ENCODE data around the gene OR56A3. TPM values are rescaled to one million over a fixed set of nuclear protein-coding genes. Genes with fewer than 3 reads are reported as not detected.

Gene OR56A3
- total and polyA plus RNA-seq, 2 experiments from 2014 or later: not detected

DNA sequence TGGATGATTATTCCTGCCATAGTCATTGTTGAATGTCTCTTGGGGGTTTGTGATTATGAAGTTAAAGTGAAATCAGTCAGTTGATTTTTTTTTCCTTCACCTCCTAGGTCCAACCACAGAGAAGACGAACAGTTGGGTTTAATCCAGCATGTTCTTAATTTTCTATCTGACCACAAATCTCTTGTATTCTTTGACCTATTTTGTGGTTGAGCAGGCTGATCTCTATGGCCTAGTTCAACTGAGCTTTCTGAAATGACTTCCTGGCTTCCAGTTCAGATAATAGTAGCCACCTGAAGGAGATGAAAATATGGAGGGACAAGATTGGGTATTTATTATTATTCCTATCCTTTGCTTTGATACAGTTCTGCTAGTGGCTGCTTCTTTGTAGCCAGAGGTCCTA, 31.5 kb downstream of the OR56A3 start:
- H3K4me3 ChIP-seq: no peak overlapping the region
- H4K20me1 ChIP-seq (replicated peaks; ENCODE audit: insufficient read depth): no peaks in the 10 kb centered on the region
- ATAC-seq (no peak), DNase-seq (ENCODE audit: low spot score) (no peak)
- H3K27ac Mint-ChIP-seq: no peak overlapping the region
- H3K79me2 ChIP-seq (replicated peaks; ENCODE audit: insufficient read depth): no peaks in the 10 kb centered on the region
- H3F3A ChIP-seq (replicated peaks; ENCODE audit: low read depth): no peaks in the 10 kb centered on the region
- no peaks in the 10 kb centered on the region for H3K4me1 ChIP-seq (ENCODE audit: insufficient read depth)
- no peak overlapping the region for H3K27ac ChIP-seq (ENCODE audit: low read depth)
- H3K27me3 Mint-ChIP-seq (ENCODE audit: insufficient read depth, low read depth, poor library complexity): no peaks in the 10 kb centered on the region
- no peaks in the 10 kb centered on the region for H3K27me3 ChIP-seq (ENCODE audit: insufficient read depth)
- peaks cover 6% of the 10 kb centered on the region; the same call in 1 of the 3 replicates for H3K9me3 Mint-ChIP-seq
- H3K4me2 ChIP-seq: no peak overlapping the region
- no peak overlapping the region for H2AFZ ChIP-seq
- no peak for TF ChIP-seq JUNB (IDR thresholded peaks at IDR 0.05; ENCODE audit: unreplicated experiment)
- no peaks in the 10 kb centered on the region for H3K36me3 Mint-ChIP-seq (ENCODE audit: low read depth)
- H3K4me3 Mint-ChIP-seq: no peak overlapping the region
- H3K36me3 ChIP-seq (ENCODE audit: insufficient read depth): no peaks in the 10 kb centered on the region
- no peaks in the 10 kb centered on the region for H3K4me1 Mint-ChIP-seq
- H3K9me2 ChIP-seq (ENCODE audit: insufficient read depth): no peaks in the 10 kb centered on the region

- Histone ChIP-seq H3K4me3 (no peak overlapping the region), H3F3A (replicated peaks; ENCODE audit: low read depth) (no peaks in the 10 kb centered on the region), H3K27ac (ENCODE audit: low read depth) (no peak overlapping the region), H3K4me1 (ENCODE audit: insufficient read depth) (no peaks in the 10 kb centered on the region), H3K27me3 (ENCODE audit: insufficient read depth) (no peaks in the 10 kb centered on the region), H3K79me2 (replicated peaks; ENCODE audit: insufficient read depth) (no peaks in the 10 kb centered on the region), H2AFZ (no peak overlapping the region), H3K4me2 (no peak overlapping the region), H3K36me3 (ENCODE audit: insufficient read depth) (no peaks in the 10 kb centered on the region), H3K9me2 (ENCODE audit: insufficient read depth) (peaks cover 11% of the 10 kb centered on the region; the same call in 1 of the 2 replicates), H4K20me1 (replicated peaks; ENCODE audit: insufficient read depth) (no peaks in the 10 kb centered on the region)
- Mint-ChIP-seq H3K4me1 (no peaks in the 10 kb centered on the region), H3K27ac (no peak overlapping the region), H3K4me3 (no peak overlapping the region), H3K27me3 (ENCODE audit: insufficient read depth, low read depth, poor library complexity) (peaks cover 3% of the 10 kb centered on the region), H3K9me3 (peaks cover 22% of the 10 kb centered on the region), H3K36me3 (ENCODE audit: low read depth) (no peaks in the 10 kb centered on the region; the same call in 2 of the 3 replicates)
- TF ChIP-seq ZNF114 (CRISPR knock-in tag; IDR thresholded peaks at IDR 0.05) (no peak), JUNB (IDR thresholded peaks at IDR 0.05; ENCODE audit: unreplicated experiment) (no peak), CTCF (conservative IDR thresholded peaks at IDR 0.05; ENCODE audit: low read depth in 2 of 2) (peak; percentile 9 to 50; a peak in 2 of 4 replicates)
- ATAC-seq (no peak; the same call in 2 of the 3 replicates), DNase-seq (ENCODE audit: low spot score) (peak; percentile 17)
Observed at GRCh38 chr11:5983443-5983842, 41.4 kb downstream of the OR56A3 start.

- Mint-ChIP-seq H3K36me3 (ENCODE audit: low read depth) (no peaks in the 10 kb centered on the region), H3K27ac (no peak within 1 kb of the TSS), H3K27me3 (ENCODE audit: insufficient read depth, low read depth, poor library complexity) (peaks cover 3% of the 10 kb centered on the region), H3K4me3 (no peak within 1 kb of the TSS), H3K4me1 (no peaks in the 10 kb centered on the region), H3K9me3 (peaks cover 3% of the 10 kb centered on the region; the same call in 2 of the 3 replicates)
- no peak within 1 kb of the TSS for H3K4me2 ChIP-seq
- no peak within 1 kb of the TSS for H2AFZ ChIP-seq
- peaks cover 11% of the 10 kb centered on the region; the same call in 1 of the 2 replicates for H3K9me2 ChIP-seq (ENCODE audit: insufficient read depth)
- H3K27me3 ChIP-seq (ENCODE audit: insufficient read depth): no peaks in the 10 kb centered on the region
- no peaks in the 10 kb centered on the region for H3K79me2 ChIP-seq (replicated peaks; ENCODE audit: insufficient read depth)
- H4K20me1 ChIP-seq (replicated peaks; ENCODE audit: insufficient read depth): no peaks in the 10 kb centered on the region
- H3K4me1 ChIP-seq (ENCODE audit: insufficient read depth): no peaks in the 10 kb centered on the region
- no peaks in the 10 kb centered on the region for H3K36me3 ChIP-seq (ENCODE audit: insufficient read depth)
- no peaks in the 10 kb centered on the region for H3F3A ChIP-seq (replicated peaks; ENCODE audit: low read depth)
- H3K27ac ChIP-seq (ENCODE audit: low read depth): no peak within 1 kb of the TSS
- no peak within 1 kb of the TSS for H3K4me3 ChIP-seq
- ATAC-seq (no peak), DNase-seq (ENCODE audit: low spot score) (no peak)
- TF ChIP-seq ZNF462 (CRISPR knock-in tag; IDR thresholded peaks at IDR 0.05) (no peak), ZNF331 (CRISPR knock-in tag; IDR thresholded peaks at IDR 0.05; ENCODE audit: low read depth) (no peak), EZH2 (IDR thresholded peaks at IDR 0.05; ENCODE audit: low read depth, unreplicated experiment) (no peak), STAT1 (IDR thresholded peaks at IDR 0.05; ENCODE audit: unreplicated experiment) (no peak), CREB1 (CRISPR knock-in tag; IDR thresholded peaks at IDR 0.05; ENCODE audit: low read depth) (no peak)
Observed at GRCh38 chr11:5986885-5987284, 44.8 kb downstream of the OR56A3 start, which contains the start of gene OR52L1. Gene OR52L1 (minus strand): TSS chr11:5986985. CDS start chr11:5986930, 55 bp downstream.

Measured in GM23338 (cell line).